Endothelial cell of umbilical vein (primary cell): ENCODE data around the gene B9D1. TPM values are rescaled to one million over a fixed set of nuclear protein-coding genes. Genes with fewer than 3 reads are reported as not detected.

ENCODE experiments used
- BruUV-seq: library from RNA; stranded (reverse); fragments of 400-500 nt; replicated peaks from 2 replicates; lab custom pipeline; 2021; lab: Mats Ljungman, UMichigan
- CTCF ChIA-PET: fragments of 300-600, 350-600 bp; sonication (Branson Sonifier 250); formaldehyde crosslinking; loops from one replicate; lab custom pipeline; 2021; ENCODE audit warnings: antibody characterized with exemption, inconsistent platforms; lab: Charles Lee
- POLR2A ChIA-PET: fragments of 300-600, 350-600 bp; sonication (Branson Sonifier 250); formaldehyde crosslinking; loops from one replicate; lab custom pipeline; 2021; ENCODE audit warnings: antibody characterized with exemption, inconsistent platforms; lab: Charles Lee
- DNase-seq: peaks from one replicate; pipeline ENCODE4 v3.0.0-alpha.2; 2011; ENCODE audit warnings: low read depth, low spot score
- FAIRE-seq: peaks from 2 replicates; lab custom pipeline; 2011; peaks lifted over from hg19 to GRCh38; lab: Jason Lieb, UNC
- H2AFZ ChIP-seq: 2 replicates; pipeline ENCODE4 v1.6.0; 2012; ENCODE audit warnings: low read depth, low read length, control low read depth, inconsistent platforms
- H3K27ac ChIP-seq: 2 replicates; pipeline ENCODE4 v1.5.1; 2011; ENCODE audit warnings: low read depth, mild to moderate bottlenecking, control low read depth, low read length, moderate library complexity; ENCODE audit not compliant: insufficient read depth
- H3K27me3 ChIP-seq, 2 experiments: 2 replicates each; pipeline versions ENCODE4 v1.6.0 to v1.6.1; 2011; ENCODE audit warnings: low read length in 2 of 2, mixed read lengths in 1 of 2; ENCODE audit not compliant: control insufficient read depth in 2 of 2, insufficient read depth in 2 of 2
- H3K36me3 ChIP-seq, 2 experiments: 2 replicates in 1 of 2; 3 replicates in 1 of 2; pipeline ENCODE4 v1.5.1; 2011; ENCODE audit warnings: low read length in 2 of 2, mild to moderate bottlenecking in 1 of 2, moderate library complexity in 1 of 2; ENCODE audit not compliant: control insufficient read depth in 2 of 2, insufficient read depth in 2 of 2; ENCODE audit errors: extremely low read depth in 1 of 2
- H3K4me1 ChIP-seq: 3 replicates; pipeline ENCODE4 v1.5.1; 2011; ENCODE audit warnings: mild to moderate bottlenecking, low read length; ENCODE audit not compliant: control insufficient read depth, insufficient read depth; ENCODE audit errors: extremely low read depth
- H3K4me2 ChIP-seq: 2 replicates; pipeline ENCODE4 v1.6.1; 2011; ENCODE audit warnings: low read length, control low read depth, mixed read lengths; ENCODE audit not compliant: insufficient read depth
- H3K4me3 ChIP-seq, 3 experiments: fragments of 200-600 bp in 1 of 3; sonication (generic), shearing (Covaris generic) in 1 of 3; replicated peaks in 1 of 3; 2 replicates each; pipeline ENCODE4 v1.5.1; 2011 to 2016; ENCODE audit warnings: control low read depth in 3 of 3, low read length in 3 of 3, mild to moderate bottlenecking in 2 of 3, inconsistent platforms in 1 of 3, low read depth in 1 of 3, moderate library complexity in 1 of 3; ENCODE audit not compliant: insufficient read depth in 1 of 3
- H3K79me2 ChIP-seq: 2 replicates; pipeline ENCODE4 v1.6.0; 2012; ENCODE audit warnings: low read length, inconsistent platforms; ENCODE audit not compliant: control insufficient read depth, insufficient read depth
- H3K9ac ChIP-seq: replicated peaks from 2 replicates; pipeline ENCODE3; 2011; ENCODE audit warnings: low read length, control low read depth; ENCODE audit not compliant: insufficient read depth; ENCODE audit errors: extremely low read depth
- H3K9me1 ChIP-seq: replicated peaks from 3 replicates; pipeline ENCODE4 v1.6.0; 2011; ENCODE audit warnings: mild to moderate bottlenecking, low read length; ENCODE audit not compliant: control insufficient read depth, insufficient read depth; ENCODE audit errors: extremely low read depth
- H3K9me3 ChIP-seq: replicated peaks from 2 replicates; pipeline ENCODE4 v1.5.1; 2012; ENCODE audit warnings: low read length, inconsistent platforms; ENCODE audit not compliant: control insufficient read depth, insufficient read depth
- H4K20me1 ChIP-seq: replicated peaks from 2 replicates; pipeline ENCODE3; 2011; ENCODE audit warnings: mild to moderate bottlenecking, low read length; ENCODE audit not compliant: control insufficient read depth, insufficient read depth; ENCODE audit errors: extremely low read depth
- CTCF ChIP-seq, 2 donors: IDR thresholded peaks; 1 replicate in 1 of 2; 2 replicates in 1 of 2; pipeline ENCODE4 v1.5.1; 2011; ENCODE audit warnings: low read length in 2 of 2, mild to moderate bottlenecking in 2 of 2, moderate library complexity in 2 of 2, control low read depth in 1 of 2, inconsistent platforms in 1 of 2, low read depth in 1 of 2; ENCODE audit not compliant: insufficient read depth in 1 of 2; ENCODE audit errors: extremely low read depth in 1 of 2
- EZH2 ChIP-seq: IDR thresholded peaks from 2 replicates; pipeline ENCODE4 v1.6.1; 2012; ENCODE audit warnings: borderline replicate concordance, low read depth, mild to moderate bottlenecking, moderate library complexity, low read length, inconsistent platforms; ENCODE audit not compliant: severe bottlenecking
- FOS ChIP-seq: IDR thresholded peaks from 2 replicates; pipeline ENCODE4 v1.6.1; 2011; ENCODE audit warnings: mild to moderate bottlenecking, low read length, moderate library complexity, borderline replicate concordance; ENCODE audit not compliant: insufficient read depth
- GATA2 ChIP-seq: IDR thresholded peaks from 2 replicates; pipeline ENCODE4 v1.7.0; 2011; ENCODE audit warnings: low read depth, mild to moderate bottlenecking, moderate library complexity, mixed read lengths, low read length; ENCODE audit not compliant: insufficient read length, insufficient read depth
- JUN ChIP-seq: IDR thresholded peaks from 2 replicates; pipeline ENCODE4 v1.6.1; 2011; ENCODE audit warnings: borderline replicate concordance, low read depth; ENCODE audit not compliant: insufficient read length, insufficient read depth
- MAX ChIP-seq: IDR thresholded peaks from 2 replicates; pipeline ENCODE4 v1.6.1; 2011; ENCODE audit not compliant: insufficient read depth, insufficient read length
- MYC ChIP-seq: IDR thresholded peaks from one replicate; pipeline ENCODE4 v1.6.1; 2011; ENCODE audit warnings: mild to moderate bottlenecking, low read depth, low read length
- POLR2A ChIP-seq: IDR thresholded peaks from 2 replicates; pipeline ENCODE4 v1.6.1; 2012; ENCODE audit warnings: low read depth, mild to moderate bottlenecking, control low read depth, low read length
- POLR2AphosphoS5 ChIP-seq: IDR thresholded peaks from 2 replicates; pipeline ENCODE4 v1.6.1; 2012; ENCODE audit warnings: low read depth, mild to moderate bottlenecking, control low read depth, low read length, moderate library complexity; ENCODE audit not compliant: insufficient read depth
- dilution Hi-C: fragments of 300-500 bp; cut with MboI; formaldehyde crosslinking; loops from one replicate; pipeline ENCODE4 v1.15.0; 2019; ENCODE audit warnings: low sequenced_read_pairs; ENCODE audit not compliant: extremely low pct_ligation_motif_present
- intact Hi-C: fragments of 100-400 bp; cut with micrococcal nuclease; formaldehyde crosslinking; loops from one replicate; pipeline ENCODE4 v1.10.0; 2022
- polyA plus RNA-seq, 4 experiments: library from polyadenylated mRNA; depleted of rRNA in 3 of 4; stranded (reverse) in 3 of 4; unstranded in 1 of 4; fragments of >200 nt; gene quantifications; 2 replicates each; pipeline versions ENCODE4 v1.2.1 to v1.2.3, GENCODE V29; 2011 to 2012; ENCODE audit warnings: missing spikeins in 1 of 4
- total RNA-seq: library from RNA; stranded (reverse); gene quantifications from 2 replicates; pipeline ENCODE4 v1.2.3, GENCODE V29; 2021

B9D1 gene
- total and polyA plus RNA-seq, 2 donors (not counting 3 experiments of a cell fraction or from before 2014, with no cell fraction given), result 20.5 to 55.8 TPM

GRCh38 chr17:19408346-19408710 lies 45.8 kb upstream of the B9D1 start:
- Histone ChIP-seq H3K4me2 (no peak overlapping the region), H3K36me3 (no peaks in the 10 kb centered on the region), H3K9ac (no peak overlapping the region), H3K9me3 (no peaks in the 10 kb centered on the region), H4K20me1 (no peaks in the 10 kb centered on the region), H3K9me1 (no peaks in the 10 kb centered on the region), H3K27ac (no peak overlapping the region), H3K4me1 (no peaks in the 10 kb centered on the region), H3K27me3 (peaks cover 4 to 7% of the 10 kb centered on the region in 2 experiments), H3K4me3 (no peak overlapping the region), H3K79me2 (no peaks in the 10 kb centered on the region), H2AFZ (no peak overlapping the region)
- FAIRE-seq (peak; percentile 61), DNase-seq (no peak)
- BruUV-seq, result no TSS peak
- POLR2A ChIA-PET, result no interaction called here
- TF ChIP-seq POLR2A, result no peak
- TF ChIP-seq EZH2, result no peak
- no peak for TF ChIP-seq POLR2AphosphoS5
- TF ChIP-seq GATA2, result no peak
- no peak for TF ChIP-seq JUN
- TF ChIP-seq FOS, result no peak
- TF ChIP-seq MYC, result no peak
- TF ChIP-seq MAX, result no peak
- TF ChIP-seq CTCF (IDR thresholded peaks at IDR 0.05; ENCODE audit: extremely low read depth in 1 of 2, insufficient read depth in 1 of 2, low read depth in 1 of 2, low read length in 2 of 2), result no peak
- dilution Hi-C loops (no loop called here), intact Hi-C loops (no loop called here)
- CTCF ChIA-PET, result interaction anchor here (1.1 to 1.6 kb wide), 2 partner anchors 39 to 46 kb away, joined by 3 to 4 read pairs; no protein-coding TSS in a partner anchor
